ENCODE data around the gene NUP205. TPM values are rescaled to one million over a fixed set of nuclear protein-coding genes. Genes with fewer than 3 reads are reported as not detected.

Gene NUP205
- total RNA-seq, 4 donors from 2014 or later: 36.9 to 53.1 (median 41.3) TPM

DNA sequence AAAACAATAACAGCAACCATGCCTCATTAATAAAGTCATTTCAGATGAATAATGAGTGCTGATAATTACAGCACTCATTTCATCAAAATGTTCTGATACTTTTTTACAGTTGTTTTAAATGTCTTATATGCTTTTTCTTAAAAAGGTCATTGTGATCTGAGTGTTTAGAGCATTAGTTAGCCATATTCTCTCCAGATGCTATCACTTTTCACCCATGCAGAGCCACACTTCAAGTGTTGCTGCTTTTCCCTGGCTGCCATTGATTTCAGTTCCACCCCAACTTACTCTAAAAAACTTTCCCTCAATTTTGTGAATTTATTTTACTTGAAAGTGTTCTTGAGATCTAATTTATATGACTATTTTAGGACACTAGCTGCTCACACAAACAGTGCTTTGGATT, 41.8 kb downstream of the NUP205 start:
- Histone ChIP-seq H3K9me3 (no peaks in the 10 kb centered on the region), H3K27me3 (no peaks in the 10 kb centered on the region), H3K27ac (no peak overlapping the region), H3K4me1 (no peaks in the 10 kb centered on the region), H3K4me3 (no peak overlapping the region), H3K36me3 (peaks cover 44% of the 10 kb centered on the region)
- DNase-seq (ENCODE audit: low spot score in 2 of 2): no peak
- TF ChIP-seq POLR2AphosphoS5 (IDR thresholded peaks at IDR 0.05): no peak
- TF ChIP-seq EP300 (IDR thresholded peaks at IDR 0.05): no peak
- TF ChIP-seq POLR2A (IDR thresholded peaks at IDR 0.05): no peak
- TF ChIP-seq, protein P1, sequence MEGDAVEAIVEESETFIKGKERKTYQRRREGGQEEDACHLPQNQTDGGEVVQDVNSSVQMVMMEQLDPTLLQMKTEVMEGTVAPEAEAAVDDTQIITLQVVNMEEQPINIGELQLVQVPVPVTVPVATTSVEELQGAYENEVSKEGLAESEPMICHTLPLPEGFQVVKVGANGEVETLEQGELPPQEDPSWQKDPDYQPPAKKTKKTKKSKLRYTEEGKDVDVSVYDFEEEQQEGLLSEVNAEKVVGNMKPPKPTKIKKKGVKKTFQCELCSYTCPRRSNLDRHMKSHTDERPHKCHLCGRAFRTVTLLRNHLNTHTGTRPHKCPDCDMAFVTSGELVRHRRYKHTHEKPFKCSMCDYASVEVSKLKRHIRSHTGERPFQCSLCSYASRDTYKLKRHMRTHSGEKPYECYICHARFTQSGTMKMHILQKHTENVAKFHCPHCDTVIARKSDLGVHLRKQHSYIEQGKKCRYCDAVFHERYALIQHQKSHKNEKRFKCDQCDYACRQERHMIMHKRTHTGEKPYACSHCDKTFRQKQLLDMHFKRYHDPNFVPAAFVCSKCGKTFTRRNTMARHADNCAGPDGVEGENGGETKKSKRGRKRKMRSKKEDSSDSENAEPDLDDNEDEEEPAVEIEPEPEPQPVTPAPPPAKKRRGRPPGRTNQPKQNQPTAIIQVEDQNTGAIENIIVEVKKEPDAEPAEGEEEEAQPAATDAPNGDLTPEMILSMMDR (IDR thresholded peaks at IDR 0.05): no peak

DNA sequence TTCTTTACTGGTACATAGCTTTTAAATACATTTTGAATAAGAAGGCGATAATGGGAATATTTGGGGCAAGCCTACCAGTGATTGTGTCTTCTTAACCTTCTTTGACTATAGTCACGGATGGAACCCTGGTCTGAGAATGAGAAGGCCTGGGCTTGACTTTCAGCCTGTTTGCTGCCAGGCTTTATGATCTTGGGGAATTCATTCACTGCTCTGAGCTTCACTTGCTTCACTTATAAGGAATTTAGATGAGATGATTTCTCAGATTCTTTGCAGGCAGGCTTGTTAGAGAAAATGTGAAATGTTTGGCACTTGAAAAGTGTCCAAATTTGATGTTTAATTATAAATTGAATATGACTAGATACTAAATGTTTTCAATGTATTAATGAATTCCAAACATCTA, 42.5 kb downstream of the NUP205 start:
- H3K9me3 ChIP-seq: no peaks in the 10 kb centered on the region
- no peak overlapping the region for H3K27ac ChIP-seq
- no peak overlapping the region for H3K4me3 ChIP-seq
- TF ChIP-seq POLR2A (IDR thresholded peaks at IDR 0.05) (no peak), POLR2AphosphoS5 (IDR thresholded peaks at IDR 0.05) (no peak), EP300 (IDR thresholded peaks at IDR 0.05) (no peak)
- TF ChIP-seq, protein P1 (IDR thresholded peaks at IDR 0.05): no peak
- H3K36me3 ChIP-seq: peaks cover 44% of the 10 kb centered on the region
- no peaks in the 10 kb centered on the region for H3K27me3 ChIP-seq
- WGBS: 98% methylated on average over 2 of the region's 2 CpGs
- DNase-seq (ENCODE audit: low spot score in 2 of 2): no peak
- H3K4me1 ChIP-seq: no peaks in the 10 kb centered on the region

DNA sequence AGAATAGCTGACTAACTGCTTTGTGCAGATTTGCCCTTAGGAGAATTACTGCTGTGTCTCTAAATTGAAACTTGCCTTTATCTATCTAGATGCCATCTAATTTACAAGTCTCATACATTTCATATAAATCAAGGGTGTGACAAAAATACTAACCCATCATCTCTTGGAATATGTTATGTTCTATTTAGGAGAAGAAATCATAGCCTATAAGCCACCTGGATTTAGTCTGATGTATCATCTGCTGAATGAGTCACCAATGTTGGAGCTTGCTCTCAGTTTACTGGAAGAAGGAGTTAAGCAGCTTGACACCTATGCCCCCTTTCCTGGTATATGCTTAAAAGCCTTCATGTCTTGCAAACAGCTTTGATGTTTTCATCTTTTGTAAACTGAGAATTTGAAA, 43.5 kb downstream of the NUP205 start:
- Histone ChIP-seq H3K27me3 (no peaks in the 10 kb centered on the region), H3K4me3 (no peak overlapping the region), H3K9me3 (no peaks in the 10 kb centered on the region), H3K4me1 (no peaks in the 10 kb centered on the region), H3K27ac (no peak overlapping the region), H3K36me3 (peaks cover 40% of the 10 kb centered on the region)
- no peak for TF ChIP-seq EP300 (IDR thresholded peaks at IDR 0.05)
- no peak for TF ChIP-seq POLR2A (IDR thresholded peaks at IDR 0.05)
- no peak for TF ChIP-seq POLR2AphosphoS5 (IDR thresholded peaks at IDR 0.05)
- TF ChIP-seq, protein P1 (IDR thresholded peaks at IDR 0.05): no peak
- no peak for DNase-seq (ENCODE audit: low spot score in 2 of 2)

DNA sequence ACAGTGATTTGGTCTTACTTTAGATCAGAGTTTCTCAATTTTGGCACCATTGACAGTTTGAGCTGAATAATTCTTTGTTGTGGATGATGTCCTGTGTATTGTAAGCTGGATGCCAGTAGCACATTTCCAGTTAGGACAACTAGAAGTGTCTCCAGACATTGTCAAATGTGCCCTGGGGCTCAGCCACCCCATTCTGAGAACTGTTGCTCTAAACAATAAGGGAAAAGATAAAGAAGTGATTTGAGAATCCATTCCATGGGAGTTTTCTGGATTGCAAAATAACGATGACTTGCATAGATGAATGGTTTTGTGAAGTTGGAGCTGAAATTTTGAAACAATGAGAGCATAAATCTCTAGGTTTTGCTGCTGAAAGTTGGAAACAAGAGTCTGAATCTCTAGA, 44.6 kb downstream of the NUP205 start:
- Histone ChIP-seq H3K27me3 (no peaks in the 10 kb centered on the region), H3K27ac (no peak overlapping the region), H3K4me1 (no peaks in the 10 kb centered on the region), H3K36me3 (peaks cover 49% of the 10 kb centered on the region), H3K4me3 (no peak overlapping the region), H3K9me3 (no peaks in the 10 kb centered on the region)
- TF ChIP-seq EP300 (IDR thresholded peaks at IDR 0.05) (no peak), POLR2AphosphoS5 (IDR thresholded peaks at IDR 0.05) (no peak), POLR2A (IDR thresholded peaks at IDR 0.05) (no peak)
- TF ChIP-seq, protein P1 (IDR thresholded peaks at IDR 0.05): no peak
- no peak for DNase-seq (ENCODE audit: low spot score in 2 of 2)
- WGBS: 58% methylated on average over 1 of the region's 1 CpG

DNA sequence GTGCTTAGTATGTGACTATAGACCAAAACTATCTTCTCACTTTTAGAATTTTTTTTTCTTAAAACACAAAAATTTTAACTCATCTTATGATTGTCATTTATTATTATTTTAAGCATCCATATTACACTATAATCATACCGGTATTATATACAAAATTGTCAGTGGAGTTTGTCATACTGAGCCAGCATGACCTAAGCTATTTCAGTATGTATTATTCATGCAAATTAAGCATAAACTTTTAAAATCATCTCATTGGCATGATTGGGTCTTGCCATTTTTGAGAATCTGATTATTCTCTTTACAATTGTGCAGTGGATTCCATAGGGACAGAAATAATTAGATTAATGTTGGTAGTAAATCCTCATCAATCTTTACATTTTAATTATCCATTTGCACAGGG, 58.4 kb downstream of the NUP205 start:
- Histone ChIP-seq H3K36me3 (peaks cover 57% of the 10 kb centered on the region), H3K27ac (no peak overlapping the region), H3K4me3 (no peak overlapping the region), H3K9me3 (no peaks in the 10 kb centered on the region), H3K27me3 (no peaks in the 10 kb centered on the region), H3K4me1 (peaks cover 2% of the 10 kb centered on the region)
- WGBS: 100% methylated on average over 1 of the region's 1 CpG
- TF ChIP-seq, protein P1 (IDR thresholded peaks at IDR 0.05): no peak
- no peak for TF ChIP-seq POLR2A (IDR thresholded peaks at IDR 0.05)
- TF ChIP-seq POLR2AphosphoS5 (IDR thresholded peaks at IDR 0.05): no peak
- TF ChIP-seq EP300 (IDR thresholded peaks at IDR 0.05): no peak
- DNase-seq (ENCODE audit: low spot score in 2 of 2): no peak

Measured in suprapubic skin (tissue), 4 donors.